Measurements from ENCODE around the gene EPS15.

DNA sequence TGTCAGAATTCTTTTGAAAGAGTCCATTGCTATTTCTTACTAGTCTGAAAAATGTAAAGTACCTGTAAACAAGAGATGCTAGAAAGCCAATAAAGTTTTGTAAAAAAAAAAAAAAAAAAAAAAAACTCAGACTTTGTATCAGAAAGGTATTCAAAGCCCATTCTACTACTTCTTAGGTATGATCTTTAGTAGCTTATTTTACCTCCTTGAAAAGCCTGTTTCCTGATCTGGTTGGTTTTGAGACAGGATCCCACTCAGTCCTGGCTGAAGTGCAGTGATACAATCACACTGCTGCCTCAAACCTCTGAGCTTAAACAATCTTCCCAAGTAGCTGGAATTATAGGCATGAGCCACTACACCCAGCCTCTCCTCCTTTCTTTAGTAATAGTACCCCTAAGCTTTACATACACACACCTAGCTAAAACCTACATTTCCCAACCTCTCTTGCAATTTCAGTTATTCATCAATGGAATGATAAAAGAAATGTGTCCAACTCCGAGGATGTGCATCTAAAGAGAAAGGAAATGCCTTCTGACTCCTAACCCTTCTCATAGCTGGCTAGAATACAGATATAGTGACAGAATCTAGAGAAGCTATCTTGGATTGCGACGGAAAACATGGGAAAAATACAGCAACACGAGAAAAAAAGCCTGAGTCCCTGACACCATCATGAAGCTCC is 30.6 kb downstream of the EPS15 start:
- TF ChIP-seq POLR2A (IDR thresholded peaks at IDR 0.05; ENCODE audit: low read length) (no peak), GATA1 (IDR thresholded peaks at IDR 0.05; ENCODE audit: low read depth, low read length) (no peak)
